ENCODE results near the gene CHST7. TPM values are rescaled to one million over a fixed set of nuclear protein-coding genes. Genes with fewer than 3 reads are reported as not detected.

CHST7 gene
- total RNA-seq, 2 experiments from 2014 or later, result 2.5 to 2.8 TPM

DNA sequence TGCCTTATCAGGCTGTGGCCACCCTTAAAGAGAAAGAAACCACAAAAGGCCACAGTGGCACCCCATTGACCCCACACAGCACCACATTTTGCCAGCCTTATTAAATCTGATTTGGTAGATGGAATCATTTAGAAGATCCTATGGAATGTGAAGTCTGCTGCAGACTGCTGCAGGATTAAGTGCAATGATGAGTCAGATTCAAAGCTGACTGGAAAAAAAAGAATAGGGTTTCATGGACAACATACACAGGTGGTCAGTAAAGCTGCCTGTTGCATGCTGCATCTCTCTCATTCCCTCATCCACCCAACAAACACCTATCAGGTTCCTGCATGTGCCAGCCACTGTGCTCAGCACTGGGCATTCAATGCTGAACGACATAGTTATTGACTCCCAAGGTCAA is 56.6 kb downstream of the CHST7 start:
- H3K4me1 Mint-ChIP-seq (ENCODE audit: low read depth), result peaks cover 36% of the 10 kb centered on the region
- no peak for DNase-seq
- peaks cover 24% of the 10 kb centered on the region for H3K36me3 Mint-ChIP-seq (ENCODE audit: low read depth)
- TF ChIP-seq CTCF (IDR thresholded peaks at IDR 0.05), result no peak
- no peaks in the 10 kb centered on the region for H3K27me3 Mint-ChIP-seq
- CTCF ChIA-PET, result no interaction called here
- H3K4me3 Mint-ChIP-seq, result no peak overlapping the region
- ATAC-seq, result no peak
- POLR2A ChIA-PET, result no interaction called here
- no peak overlapping the region for H3K27ac Mint-ChIP-seq
- intact Hi-C loops (cut with micrococcal nuclease), result no loop called here
- H3K9me3 Mint-ChIP-seq, result no peaks in the 10 kb centered on the region

DNA sequence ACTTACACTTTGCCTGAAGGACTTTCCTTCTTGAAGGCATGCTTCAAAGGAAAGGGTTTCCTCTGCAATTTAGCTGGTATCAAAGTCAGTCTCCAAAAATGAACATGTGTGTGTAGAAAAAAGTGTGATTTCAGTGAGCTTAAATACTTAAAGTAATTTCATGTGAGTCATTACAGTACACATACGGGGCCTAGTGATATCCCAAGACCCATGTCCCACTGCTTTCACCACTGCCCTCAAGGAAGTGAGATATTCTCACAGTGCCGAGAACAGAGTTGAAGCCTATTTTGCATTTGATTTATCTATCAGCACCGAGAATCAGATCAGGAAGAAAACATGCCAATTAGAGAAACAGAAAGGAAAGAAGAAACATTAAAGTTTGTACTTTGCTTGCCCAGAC is 61.0 kb downstream of the CHST7 start:
- peaks cover 41% of the 10 kb centered on the region for H3K4me1 Mint-ChIP-seq (ENCODE audit: low read depth)
- peaks cover 17% of the 10 kb centered on the region for H3K36me3 Mint-ChIP-seq (ENCODE audit: low read depth)
- POLR2A ChIA-PET, result no interaction called here
- no peak overlapping the region for H3K4me3 Mint-ChIP-seq
- peak overlapping the region; percentile 7 for H3K27ac Mint-ChIP-seq
- no peak for DNase-seq
- no peaks in the 10 kb centered on the region for H3K9me3 Mint-ChIP-seq
- intact Hi-C loops (cut with micrococcal nuclease), result no loop called here
- no peaks in the 10 kb centered on the region for H3K27me3 Mint-ChIP-seq
- CTCF ChIA-PET, result no interaction called here
- no peak for ATAC-seq
- no peak for TF ChIP-seq CTCF (IDR thresholded peaks at IDR 0.05)

- Mint-ChIP-seq H3K9me3 (no peaks in the 10 kb centered on the region), H3K27me3 (no peaks in the 10 kb centered on the region), H3K4me3 (no peak overlapping the region), H3K27ac (peak overlapping the region; percentile 26), H3K4me1 (ENCODE audit: low read depth) (peaks cover 37% of the 10 kb centered on the region), H3K36me3 (ENCODE audit: low read depth) (peaks cover 19% of the 10 kb centered on the region)
- POLR2A ChIA-PET, result interaction anchor here (0.7 kb wide), 1 partner anchor 486 kb away, joined by 3 read pairs; no protein-coding TSS in a partner anchor
- ATAC-seq, result peak; percentile 53
- DNase-seq, result no peak
- TF ChIP-seq CTCF (IDR thresholded peaks at IDR 0.05), result no peak
- intact Hi-C loops (cut with micrococcal nuclease), result no loop called here
- CTCF ChIA-PET, result no interaction called here
These were observed 61.6 kb downstream of the CHST7 start for GRCh38 chrX:46635186-46635585.

GRCh38 chrX:46636223-46636622 is 62.7 kb downstream of the CHST7 start:
- intact Hi-C loops (cut with micrococcal nuclease), result no loop called here
- ATAC-seq, result no peak
- DNase-seq, result peak; percentile 23
- Mint-ChIP-seq H3K36me3 (ENCODE audit: low read depth) (peaks cover 20% of the 10 kb centered on the region), H3K27ac (no peak overlapping the region), H3K27me3 (no peaks in the 10 kb centered on the region), H3K9me3 (no peaks in the 10 kb centered on the region), H3K4me3 (no peak overlapping the region), H3K4me1 (ENCODE audit: low read depth) (peaks cover 37% of the 10 kb centered on the region)
- ChIA-PET CTCF (interaction anchor here (1.2 kb wide), 1 partner anchor 156 kb away, joined by 3 read pairs; no protein-coding TSS in a partner anchor), POLR2A (no interaction called here)
- no peak for TF ChIP-seq CTCF (IDR thresholded peaks at IDR 0.05)

GRCh38 chrX:46637938-46638337 is 64.4 kb downstream of the CHST7 start:
- ChIA-PET POLR2A (no interaction called here), CTCF (interaction anchor here (0.7 to 1.6 kb wide), 3 partner anchors 39 to 61 kb away, joined by 3 to 4 read pairs (median 4); no protein-coding TSS in a partner anchor)
- Mint-ChIP-seq H3K27ac (no peak overlapping the region), H3K4me3 (no peak overlapping the region), H3K9me3 (no peaks in the 10 kb centered on the region), H3K27me3 (no peaks in the 10 kb centered on the region), H3K4me1 (ENCODE audit: low read depth) (peaks cover 43% of the 10 kb centered on the region), H3K36me3 (ENCODE audit: low read depth) (peaks cover 14% of the 10 kb centered on the region)
- TF ChIP-seq CTCF (IDR thresholded peaks at IDR 0.05), result no peak
- intact Hi-C loops (cut with micrococcal nuclease), result no loop called here
- ATAC-seq, result peak; percentile 87
- peak; percentile 55 for DNase-seq

Data from activated CD8-positive, alpha-beta T cell treated with anti-CD3 and anti-CD28 coated beads for 36 hours (primary cell).